Stimulated activated naive CD8-positive, alpha-beta T cell treated with anti-CD3 and anti-CD28 coated beads, Interleukin-15, Interleukin-2, amounts not matched to agents 100 ng/mL and 50 ng/mL, for 24 hours (primary cell): ENCODE data around the gene MPDU1.
A peak's percentile ranks its signal among the peaks of the same experiment; 100 is the strongest.

Experiments used
- H3K27ac Mint-ChIP-seq: one replicate; pipeline ENCODE4 v1.8.0; 2021; ENCODE audit warnings: mild to moderate bottlenecking, mixed read lengths
- H3K27me3 Mint-ChIP-seq: one replicate; pipeline ENCODE4 v1.8.0; 2021; ENCODE audit warnings: mixed read lengths
- H3K36me3 Mint-ChIP-seq: one replicate; pipeline ENCODE4 v1.8.0; 2021; ENCODE audit warnings: low read depth, mixed read lengths
- H3K4me1 Mint-ChIP-seq: one replicate; pipeline ENCODE4 v1.8.0; 2021; ENCODE audit warnings: low read depth, mixed read lengths
- H3K4me3 Mint-ChIP-seq: one replicate; pipeline ENCODE4 v1.8.0; 2021; ENCODE audit warnings: mild to moderate bottlenecking, mixed read lengths
- H3K9me3 Mint-ChIP-seq: one replicate; pipeline ENCODE4 v1.8.0; 2021; ENCODE audit warnings: mixed read lengths

MPDU1 gene

GRCh38 chr17:7572588-7573323 lies 10.9 kb upstream of the MPDU1 start:
- Mint-ChIP-seq H3K9me3 (no peaks in the 10 kb centered on the region), H3K36me3 (peaks cover 86% of the 10 kb centered on the region)

GRCh38 chr17:7573324-7574080 lies 10.2 kb upstream of the MPDU1 start:
- H3K4me3 Mint-ChIP-seq: peak overlapping the region; percentile 95
- peaks cover 91% of the 10 kb centered on the region for H3K36me3 Mint-ChIP-seq
- no peaks in the 10 kb centered on the region for H3K9me3 Mint-ChIP-seq
- H3K27me3 Mint-ChIP-seq: no peaks in the 10 kb centered on the region
- H3K4me1 Mint-ChIP-seq: peaks cover 74% of the 10 kb centered on the region
- H3K27ac Mint-ChIP-seq: peak overlapping the region; percentile 99

More at GRCh38 chr17:7572588-7573323, 10.9 kb upstream of the MPDU1 start:
- Mint-ChIP-seq H3K27ac (peak overlapping the region; percentile 99), H3K4me1 (peaks cover 67% of the 10 kb centered on the region), H3K27me3 (no peaks in the 10 kb centered on the region), H3K4me3 (peak overlapping the region; percentile 95)

- Mint-ChIP-seq H3K27ac (peak overlapping the region; percentile 99), H3K9me3 (no peaks in the 10 kb centered on the region), H3K27me3 (no peaks in the 10 kb centered on the region), H3K4me3 (peak overlapping the region; percentile 95), H3K36me3 (peaks cover 93% of the 10 kb centered on the region), H3K4me1 (peaks cover 79% of the 10 kb centered on the region)
These were observed 9.3 kb upstream of the MPDU1 start for GRCh38 chr17:7574176-7574953.

GRCh38 chr17:7575481-7575883 lies 8.2 kb upstream of the MPDU1 start:
- H3K36me3 Mint-ChIP-seq: peaks cover 91% of the 10 kb centered on the region
- H3K4me1 Mint-ChIP-seq: peaks cover 90% of the 10 kb centered on the region
- no peaks in the 10 kb centered on the region for H3K27me3 Mint-ChIP-seq
- peak overlapping the region; percentile 99 for H3K27ac Mint-ChIP-seq
- no peaks in the 10 kb centered on the region for H3K9me3 Mint-ChIP-seq
- H3K4me3 Mint-ChIP-seq: peak overlapping the region; percentile 95

GRCh38 chr17:7575959-7576358 lies 7.7 kb upstream of the MPDU1 start:
- Mint-ChIP-seq H3K36me3 (peaks cover 91% of the 10 kb centered on the region), H3K9me3 (no peaks in the 10 kb centered on the region), H3K4me3 (peak overlapping the region; percentile 95), H3K27me3 (no peaks in the 10 kb centered on the region), H3K27ac (peak overlapping the region; percentile 99), H3K4me1 (peaks cover 90% of the 10 kb centered on the region)

GRCh38 chr17:7576432-7576937 lies 7.2 kb upstream of the MPDU1 start:
- Mint-ChIP-seq H3K36me3 (peaks cover 91% of the 10 kb centered on the region), H3K4me3 (peak overlapping the region; percentile 95), H3K27ac (peak overlapping the region; percentile 99), H3K9me3 (no peaks in the 10 kb centered on the region), H3K4me1 (peaks cover 90% of the 10 kb centered on the region), H3K27me3 (no peaks in the 10 kb centered on the region)

GRCh38 chr17:7577327-7578199 lies 6.1 kb upstream of the MPDU1 start:
- Mint-ChIP-seq H3K27ac (peak overlapping the region; percentile 99), H3K4me1 (peaks cover 93% of the 10 kb centered on the region), H3K27me3 (no peaks in the 10 kb centered on the region), H3K36me3 (peaks cover 90% of the 10 kb centered on the region), H3K9me3 (no peaks in the 10 kb centered on the region), H3K4me3 (peak overlapping the region; percentile 95)

GRCh38 chr17:7579001-7579833 lies 4.4 kb upstream of the MPDU1 start, which contains the start of gene CD68:
CD68 (plus strand) TSS chr17:7579638; CDS start chr17:7579678, 40 bp downstream.
- no peaks in the 10 kb centered on the region for H3K27me3 Mint-ChIP-seq
- H3K27ac Mint-ChIP-seq: peak within 1 kb of the TSS; percentile 99
- peak within 1 kb of the TSS; percentile 95 for H3K4me3 Mint-ChIP-seq
- H3K36me3 Mint-ChIP-seq: peaks cover 79% of the 10 kb centered on the region
- peaks cover 96% of the 10 kb centered on the region for H3K4me1 Mint-ChIP-seq
- H3K9me3 Mint-ChIP-seq: no peaks in the 10 kb centered on the region

- peak overlapping the region; percentile 99 for H3K27ac Mint-ChIP-seq
These were observed 3.6 kb upstream of the MPDU1 start for GRCh38 chr17:7579834-7580603.

GRCh38 chr17:7580604-7581575 lies 2.8 kb upstream of the MPDU1 start:
- H3K4me1 Mint-ChIP-seq: peaks cover 94% of the 10 kb centered on the region
- H3K9me3 Mint-ChIP-seq: no peaks in the 10 kb centered on the region
- H3K27ac Mint-ChIP-seq: peak overlapping the region; percentile 71
- H3K4me3 Mint-ChIP-seq: peak overlapping the region; percentile 42
- no peaks in the 10 kb centered on the region for H3K27me3 Mint-ChIP-seq
- peaks cover 70% of the 10 kb centered on the region for H3K36me3 Mint-ChIP-seq

More at GRCh38 chr17:7579834-7580603, 3.6 kb upstream of the MPDU1 start:
- Mint-ChIP-seq H3K4me1 (peaks cover 96% of the 10 kb centered on the region), H3K4me3 (peak overlapping the region; percentile 70), H3K27me3 (no peaks in the 10 kb centered on the region), H3K9me3 (no peaks in the 10 kb centered on the region), H3K36me3 (peaks cover 77% of the 10 kb centered on the region)

- Mint-ChIP-seq H3K4me1 (peaks cover 78% of the 10 kb centered on the region), H3K9me3 (no peaks in the 10 kb centered on the region), H3K27ac (peak overlapping the region; percentile 100), H3K36me3 (peaks cover 60% of the 10 kb centered on the region), H3K27me3 (no peaks in the 10 kb centered on the region), H3K4me3 (peak overlapping the region; percentile 92)
These were observed 1.0 kb upstream of the MPDU1 start for GRCh38 chr17:7582396-7583252.
